ENCODE measurements around the gene ZNF326. TPM values are rescaled to one million over a fixed set of nuclear protein-coding genes. Genes with fewer than 3 reads are reported as not detected.

ZNF326 gene, protein sequence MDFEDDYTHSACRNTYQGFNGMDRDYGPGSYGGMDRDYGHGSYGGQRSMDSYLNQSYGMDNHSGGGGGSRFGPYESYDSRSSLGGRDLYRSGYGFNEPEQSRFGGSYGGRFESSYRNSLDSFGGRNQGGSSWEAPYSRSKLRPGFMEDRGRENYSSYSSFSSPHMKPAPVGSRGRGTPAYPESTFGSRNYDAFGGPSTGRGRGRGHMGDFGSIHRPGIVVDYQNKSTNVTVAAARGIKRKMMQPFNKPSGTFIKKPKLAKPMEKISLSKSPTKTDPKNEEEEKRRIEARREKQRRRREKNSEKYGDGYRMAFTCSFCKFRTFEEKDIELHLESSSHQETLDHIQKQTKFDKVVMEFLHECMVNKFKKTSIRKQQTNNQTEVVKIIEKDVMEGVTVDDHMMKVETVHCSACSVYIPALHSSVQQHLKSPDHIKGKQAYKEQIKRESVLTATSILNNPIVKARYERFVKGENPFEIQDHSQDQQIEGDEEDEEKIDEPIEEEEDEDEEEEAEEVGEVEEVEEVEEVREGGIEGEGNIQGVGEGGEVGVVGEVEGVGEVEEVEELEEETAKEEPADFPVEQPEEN
- 22.6 and 23.5 TPM in 2 replicates for total RNA-seq

GRCh38 chr1:89994805-89995597 lies at the start of gene ZNF326:
Gene ZNF326, plus strand, starts transcription at chr1:89995110. Its CDS starts 148 bp downstream, at chr1:89995258.
- intact Hi-C loops (cut with micrococcal nuclease), result loop anchor here (1.0 to 10.0 kb wide), 10 partner anchors 152 to 1312 kb away; partner anchors contain the start of genes GBP5, GTF2B, LRRC8B and LRRC8C

GRCh38 chr1:89945852-89946476 lies 48.9 kb upstream of the ZNF326 start:
- intact Hi-C loops (cut with micrococcal nuclease), result no loop called here

DNA sequence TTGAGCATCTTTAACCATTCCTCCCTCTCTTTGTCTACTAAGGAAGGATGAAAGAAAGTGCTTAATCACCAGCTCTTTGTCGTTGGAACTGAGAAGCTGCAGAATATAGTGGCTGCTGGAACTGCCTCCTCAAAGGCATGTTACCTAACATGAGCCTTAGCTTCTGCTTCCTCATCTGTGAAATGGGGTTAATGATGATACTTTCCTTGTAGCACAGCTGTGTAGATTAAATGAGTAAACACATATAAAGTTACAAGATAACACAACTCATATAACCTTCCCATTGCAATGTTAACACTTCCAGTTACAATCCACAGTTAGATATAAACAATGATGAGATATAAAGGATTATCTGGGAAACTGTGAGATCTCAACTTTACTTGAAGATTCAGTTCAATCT lies 48.4 kb upstream of the ZNF326 start:
- intact Hi-C loops (cut with micrococcal nuclease), result no loop called here

- intact Hi-C loops (cut with micrococcal nuclease), result no loop called here
Observed at GRCh38 chr1:89948722-89949345, 46.1 kb upstream of the ZNF326 start.

- intact Hi-C loops (cut with micrococcal nuclease), result no loop called here
Observed at GRCh38 chr1:89949991-89950624, 44.8 kb upstream of the ZNF326 start.

GRCh38 chr1:89950703-89951102 lies 44.2 kb upstream of the ZNF326 start:
- intact Hi-C loops (cut with micrococcal nuclease), result no loop called here

GRCh38 chr1:89951766-89952604 lies 42.9 kb upstream of the ZNF326 start:
- intact Hi-C loops (cut with micrococcal nuclease), result no loop called here

DNA sequence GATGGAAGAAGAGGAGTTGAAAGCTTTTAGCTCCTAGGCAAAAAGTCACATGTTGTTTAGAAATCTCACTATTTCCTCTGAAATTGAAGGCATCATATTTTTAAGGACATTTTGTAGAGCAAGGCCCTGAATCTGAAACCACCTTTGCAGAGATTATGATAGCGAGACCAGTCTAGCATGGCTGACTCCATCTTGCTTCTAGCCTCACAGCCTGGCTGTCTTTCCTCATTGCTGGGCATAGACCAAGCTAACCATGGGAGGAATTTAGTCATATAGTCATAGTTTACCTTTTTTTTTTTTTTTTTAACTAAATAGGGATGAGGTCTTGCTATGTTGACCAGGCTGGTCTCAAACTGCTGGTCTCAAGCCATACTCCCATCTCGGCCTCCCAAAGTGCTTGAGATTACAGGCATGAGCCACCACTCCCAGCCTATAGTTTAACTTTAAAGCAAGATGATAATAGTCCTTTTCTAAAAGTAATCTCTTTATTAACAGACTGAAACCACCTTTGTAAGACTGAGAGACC lies 42.2 kb upstream of the ZNF326 start:
- intact Hi-C loops (cut with micrococcal nuclease), result no loop called here

- intact Hi-C loops (cut with micrococcal nuclease), result no loop called here
Observed at GRCh38 chr1:89953131-89953626, 41.7 kb upstream of the ZNF326 start.

- intact Hi-C loops (cut with micrococcal nuclease), result no loop called here
Observed at GRCh38 chr1:89953929-89954328, 41.0 kb upstream of the ZNF326 start.

GRCh38 chr1:89954401-89954800 lies 40.5 kb upstream of the ZNF326 start:
- intact Hi-C loops (cut with micrococcal nuclease), result no loop called here

DNA sequence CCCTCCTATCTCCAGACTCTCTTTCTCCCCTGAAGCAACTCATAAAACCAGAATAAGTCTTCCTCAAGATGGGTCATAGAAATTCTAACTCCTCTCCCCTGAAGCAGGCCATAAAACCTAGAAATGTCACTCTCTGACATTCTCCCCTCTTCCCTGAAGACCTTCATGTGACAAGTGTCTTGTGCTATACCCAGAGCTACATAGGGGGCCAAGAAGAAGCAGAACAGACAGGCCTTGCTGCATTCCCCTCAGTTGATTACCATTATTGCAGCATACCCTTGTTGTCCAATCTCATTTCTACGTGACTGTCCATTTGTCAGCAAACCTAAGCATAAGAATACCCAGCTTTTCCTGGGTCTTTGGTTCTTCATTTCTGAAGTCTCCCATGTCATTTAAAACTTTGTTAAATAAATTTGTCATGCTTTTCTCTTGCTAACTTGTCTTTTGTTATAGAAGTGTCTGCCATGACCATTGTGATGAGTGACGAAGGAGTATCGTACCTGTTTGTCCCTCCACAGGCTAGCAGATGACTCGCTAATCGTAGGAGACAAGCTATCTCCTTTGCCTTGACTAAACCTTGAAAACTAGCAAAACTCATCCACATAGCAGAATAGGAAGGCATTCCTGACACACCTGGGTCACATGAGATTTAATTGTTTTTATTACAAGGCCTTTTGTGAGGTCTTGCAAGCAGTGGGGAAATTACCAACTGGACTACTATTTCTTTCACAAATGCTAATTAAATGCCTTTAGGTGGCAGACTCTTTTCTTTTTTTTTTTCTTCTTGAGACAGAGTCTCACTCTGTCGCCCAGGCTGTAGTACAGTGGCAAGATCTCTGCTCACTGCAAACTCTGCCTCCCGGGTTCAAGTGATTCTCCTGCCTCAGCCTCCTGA lies 39.4 kb upstream of the ZNF326 start:
- intact Hi-C loops (cut with micrococcal nuclease), result loop anchor here (2.0 to 5.0 kb wide), 2 partner anchors 98 to 113 kb away; no protein-coding TSS in a partner anchor

- intact Hi-C loops (cut with micrococcal nuclease), result loop anchor here (2.0 to 5.0 kb wide), 2 partner anchors 100 to 114 kb away; no protein-coding TSS in a partner anchor
Observed at GRCh38 chr1:89957107-89957506, 37.8 kb upstream of the ZNF326 start.

DNA sequence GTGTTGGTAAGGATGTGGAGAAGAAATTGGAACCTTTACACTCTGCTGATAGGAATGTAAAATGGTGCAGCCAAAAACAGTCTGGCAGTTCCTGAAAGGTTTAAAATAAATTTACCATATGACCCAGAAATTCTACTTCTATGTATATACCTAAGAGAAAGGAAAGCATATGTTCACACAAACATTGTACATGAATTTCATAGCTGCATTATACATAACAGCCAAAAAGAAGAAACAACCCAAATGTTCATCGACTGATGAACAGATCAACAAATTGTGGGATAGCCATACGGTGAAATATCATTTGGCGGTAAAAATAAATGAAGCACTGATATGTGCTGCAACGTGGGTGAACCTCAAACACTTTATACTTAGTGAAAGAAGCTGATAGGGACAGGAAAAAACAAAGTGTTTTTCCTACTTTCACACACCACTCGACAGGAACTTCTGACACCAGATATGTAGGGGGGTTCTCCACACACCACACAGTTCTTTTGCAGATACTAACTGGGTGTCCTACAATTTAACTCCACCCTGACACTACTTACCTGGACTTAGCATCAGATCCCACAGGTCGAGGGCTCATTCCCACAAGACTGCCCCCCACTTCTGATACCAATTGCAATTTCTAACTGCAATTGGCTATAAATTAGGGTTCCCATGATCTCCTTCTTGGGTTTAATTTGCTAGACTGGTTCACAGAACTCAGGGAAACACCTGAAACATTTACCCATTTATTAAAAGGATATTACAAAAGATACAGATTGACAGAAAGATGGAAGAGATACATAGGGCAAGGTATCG lies 35.9 kb upstream of the ZNF326 start:
- intact Hi-C loops (cut with micrococcal nuclease), result loop anchor here (5.0 kb wide), 1 partner anchor 102 kb away; no protein-coding TSS in a partner anchor

- intact Hi-C loops (cut with micrococcal nuclease), result loop anchor here (5.0 kb wide), 1 partner anchor 102 kb away; no protein-coding TSS in a partner anchor
Observed at GRCh38 chr1:89959719-89960118, 35.2 kb upstream of the ZNF326 start.

- intact Hi-C loops (cut with micrococcal nuclease), result no loop called here
Observed at GRCh38 chr1:89962024-89962741, 32.7 kb upstream of the ZNF326 start.

Data from T-helper 1 cell treated with Interleukin-12 subunit alpha and Interleukin-12 subunit beta and Interleukin-4 antibody, amounts not matched to agents 30 ng/mL and 1 ng/mL, for 36 hours (primary cell).